GM12878 (cell line): ENCODE measurements around the gene CLSTN2. TPM values are rescaled to one million over a fixed set of nuclear protein-coding genes. Genes with fewer than 3 reads are reported as not detected.

Experiments used
- ATAC-seq: fragments of 200-7000 bp; cut with Tn5 transposase; 3 replicates; pipeline ENCODE4 v1.9.1; 2020; ENCODE audit warnings: mild to moderate bottlenecking, moderate library complexity
- BruUV-seq: library from RNA; stranded (reverse); fragments of 400-500 nt; replicated peaks from 2 replicates; lab custom pipeline; 2021; lab: Mats Ljungman, UMichigan
- CTCF ChIA-PET: fragments of 300-600 bp; sonication (Branson Sonifier 250); formaldehyde crosslinking; extraction: SDS; loops from one replicate; lab custom pipeline; 2021; ENCODE audit warnings: inconsistent platforms; lab: Yijun Ruan, JAX
- POLR2A ChIA-PET: fragments of 350-600 bp; formaldehyde crosslinking; extraction: SDS; loops from one replicate; lab custom pipeline; 2021; ENCODE audit warnings: inconsistent platforms; lab: Charles Lee
- RAD21 ChIA-PET: fragments of 300-600 bp; sonication (Branson Sonifier 250); formaldehyde crosslinking; loops from one replicate; lab custom pipeline; 2023; ENCODE audit warnings: antibody characterized with exemption; ENCODE audit not compliant: unreplicated experiment; lab: Charles Lee
- SMC1A ChIA-PET: fragments of 300-600 bp; sonication (Branson Sonifier 250); formaldehyde crosslinking; loops from one replicate; lab custom pipeline; 2023; ENCODE audit not compliant: unreplicated experiment, uncharacterized antibody; lab: Charles Lee
- DNase-seq: peaks from one replicate; pipeline ENCODE4 v3.0.0-alpha.2; 2011; ENCODE audit warnings: low read depth, low spot score
- FAIRE-seq: peaks from 3 replicates; lab custom pipeline; 2011; peaks lifted over from hg19 to GRCh38; lab: Jason Lieb, UNC
- H2AFZ ChIP-seq: 2 replicates; pipeline ENCODE4 v1.6.0; 2011; ENCODE audit warnings: low read depth, low read length, control low read depth; ENCODE audit not compliant: control insufficient read depth
- H3K27ac ChIP-seq: 2 replicates; pipeline ENCODE4 v1.5.1; 2011; ENCODE audit warnings: control low read depth; ENCODE audit not compliant: control insufficient read depth, insufficient read depth
- H3K27me3 ChIP-seq, 2 experiments: replicated peaks in 1 of 2; 2 replicates each; pipeline versions ENCODE4 v1.6.0 to v1.6.1; 2011; ENCODE audit warnings: low read length in 1 of 2; ENCODE audit not compliant: control insufficient read depth in 2 of 2, insufficient read depth in 2 of 2
- H3K36me3 ChIP-seq, 2 experiments: 2 replicates each; pipeline ENCODE4 v1.5.1; 2011; ENCODE audit warnings: low read length in 1 of 2; ENCODE audit not compliant: control insufficient read depth in 2 of 2, insufficient read depth in 2 of 2
- H3K4me1 ChIP-seq: 2 replicates; pipeline ENCODE4 v1.6.1; 2011; ENCODE audit warnings: mild to moderate bottlenecking, low read length, moderate library complexity, mixed read lengths; ENCODE audit not compliant: control insufficient read depth, insufficient read depth
- H3K4me2 ChIP-seq: 2 replicates; pipeline ENCODE4 v1.6.0; 2011; ENCODE audit warnings: control low read depth; ENCODE audit not compliant: control insufficient read depth, insufficient read depth
- H3K4me3 ChIP-seq: fragments of 200-600 bp; sonication (generic); 2 replicates; pipeline ENCODE4 v1.5.1; 2016
- H3K79me2 ChIP-seq: 2 replicates; pipeline ENCODE4 v1.6.0; 2011; ENCODE audit warnings: low read length; ENCODE audit not compliant: control insufficient read depth, insufficient read depth
- H3K9ac ChIP-seq: 2 replicates; pipeline ENCODE4 v1.8.0; 2011; ENCODE audit warnings: low read length, control low read depth, mixed read lengths; ENCODE audit not compliant: control insufficient read depth, insufficient read depth
- H3K9me3 ChIP-seq: replicated peaks from 3 replicates; pipeline ENCODE4 v1.5.1; 2011; ENCODE audit warnings: mild to moderate bottlenecking, low read length; ENCODE audit not compliant: control insufficient read depth, insufficient read depth
- H4K20me1 ChIP-seq: 2 replicates; pipeline ENCODE4 v1.6.0; 2011; ENCODE audit not compliant: control insufficient read depth, insufficient read depth
- BRCA1 ChIP-seq: IDR thresholded peaks from 2 replicates; pipeline ENCODE4 v1.6.1; 2011; ENCODE audit warnings: low read depth, low read length, improper control_type of control experiment
- CBX5 ChIP-seq: sonication (generic); IDR thresholded peaks from 2 replicates; pipeline ENCODE4 v1.6.1; 2016; ENCODE audit warnings: low read depth, moderate library complexity, mild to moderate bottlenecking, inconsistent platforms
- FOS ChIP-seq: IDR thresholded peaks from 3 replicates; pipeline ENCODE4 v1.6.1; 2011; ENCODE audit warnings: borderline replicate concordance; ENCODE audit not compliant: insufficient read length; ENCODE audit errors: extremely low read depth
- KAT2A ChIP-seq: conservative IDR thresholded peaks from 2 replicates; pipeline ENCODE4 v1.6.1; 2011; ENCODE audit warnings: low read depth, low read length; ENCODE audit not compliant: control insufficient read depth
- KDM1A ChIP-seq: fragments of 200-600 bp; sonication (generic); IDR thresholded peaks from 2 replicates; pipeline ENCODE4 v1.6.1; 2016; ENCODE audit warnings: borderline replicate concordance
- MEF2A ChIP-seq: IDR thresholded peaks from 2 replicates; pipeline ENCODE4 v1.6.1; 2011; ENCODE audit warnings: low read depth, mild to moderate bottlenecking, low read length, moderate library complexity; ENCODE audit not compliant: insufficient read depth
- MEF2B ChIP-seq: fragments of 450-650 bp; IDR thresholded peaks from 2 replicates; pipeline ENCODE4 v1.6.1; 2018; ENCODE audit warnings: mild to moderate bottlenecking, moderate library complexity; ENCODE audit not compliant: partially characterized antibody, poor library complexity, severe bottlenecking
- MTA3 ChIP-seq: IDR thresholded peaks from 2 replicates; pipeline ENCODE4 v1.6.1; 2012; ENCODE audit warnings: low read length, inconsistent platforms, borderline replicate concordance
- NFXL1 ChIP-seq: fragments of 450-650 bp; IDR thresholded peaks from 2 replicates; pipeline ENCODE4 v1.6.1; 2017; ENCODE audit warnings: antibody characterized with exemption, mild to moderate bottlenecking, borderline replicate concordance
- POLR2AphosphoS5 ChIP-seq: IDR thresholded peaks from 2 replicates; pipeline ENCODE4 v1.6.1; 2011; ENCODE audit warnings: mild to moderate bottlenecking, low read length, inconsistent platforms
- RCOR1 ChIP-seq: conservative IDR thresholded peaks from 2 replicates; pipeline ENCODE4 v1.6.1; 2012; ENCODE audit warnings: low read depth, low read length, improper control_type of control experiment
- SIX5 ChIP-seq: IDR thresholded peaks from 2 replicates; pipeline ENCODE4 v1.6.1; 2011; ENCODE audit warnings: mild to moderate bottlenecking, low read depth, low read length, moderate library complexity; ENCODE audit not compliant: severe bottlenecking
- SMARCA5 ChIP-seq: fragments of 450-650 bp; IDR thresholded peaks from 2 replicates; pipeline ENCODE4 v1.6.1; 2017; ENCODE audit warnings: mild to moderate bottlenecking
- TAF1 ChIP-seq: IDR thresholded peaks from 2 replicates; pipeline ENCODE4 v1.6.1; 2011; ENCODE audit warnings: mild to moderate bottlenecking, low read depth, low read length, borderline replicate concordance
- ZNF217 ChIP-seq: fragments of 450-650 bp; IDR thresholded peaks from 2 replicates; pipeline ENCODE4 v1.6.1; 2017; ENCODE audit warnings: antibody characterized with exemption, mild to moderate bottlenecking
- ZSCAN29 ChIP-seq: fragments of 450-650 bp; IDR thresholded peaks from 2 replicates; pipeline ENCODE4 v1.6.1; 2017; ENCODE audit warnings: mild to moderate bottlenecking, moderate library complexity
- WGBS: methylation state at CpG from one replicate; pipeline ENCODE4 v1.1.6; 2016; ENCODE audit warnings: low lambda C conversion rate; ENCODE audit not compliant: insufficient replicate concordance, insufficient coverage; ENCODE audit errors: missing lambda C conversion rate; 5-methylcytosine and 5-hydroxymethylcytosine counted together
- in situ Hi-C: fragments of 300-500 bp; cut with MboI; formaldehyde crosslinking; loops from 9 replicates; pipeline ENCODE4 v1.14.3; 2018; ENCODE audit warnings: mixed read lengths
- intact Hi-C: fragments of 100-400 bp; cut with micrococcal nuclease; formaldehyde crosslinking; loops from one replicate; pipeline ENCODE4 v1.14.2; 2022; ENCODE audit not compliant: unreplicated experiment
- polyA plus RNA-seq, 11 experiments: library from polyadenylated mRNA; depleted of rRNA in 4 of 11; unstranded in 6 of 11; stranded (reverse) in 5 of 11; fragments of >200 nt; fragmentation: Nextera tagmentation in 4 of 11; fragmentation: Illumina TruSeq in 1 of 11; extraction: Ambion mirVana in 4 of 11; extraction: Trizol in 1 of 11; gene quantifications; 1 replicate in 1 of 11; 2 replicates in 10 of 11; pipeline versions ENCODE4 v1.2.1 to v1.2.3, GENCODE V29; 2011 to 2016; ENCODE audit warnings: inconsistent platforms in 2 of 11, missing spikeins in 2 of 11, low read depth in 1 of 11
- total RNA-seq, 4 experiments: library from RNA; depleted of rRNA in 3 of 4; stranded (reverse); fragments of >200 nt in 3 of 4; fragmentation: Illumina TruSeq in 1 of 4; extraction: Trizol in 1 of 4; gene quantifications; 2 replicates each; pipeline versions ENCODE4 v1.2.1 to v1.2.3, GENCODE V29; 2013 to 2021
- TF ChIP-seq, protein P1 (sequence below): IDR thresholded peaks from 2 replicates; pipeline ENCODE4 v1.6.1; 2011; ENCODE audit warnings: borderline replicate concordance, low read depth, mild to moderate bottlenecking, moderate library complexity, low read length; ENCODE audit not compliant: insufficient read depth, poor library complexity, severe bottlenecking
- TF ChIP-seq, protein P2 (sequence below): fragments of 450-650 bp; formaldehyde crosslinking; IDR thresholded peaks from 2 replicates; pipeline ENCODE4 v1.5.0; 2022; ENCODE audit warnings: mild to moderate bottlenecking, missing genetic modification characterization
- TF ChIP-seq, protein P3 (sequence below): fragments of 450-650 bp; IDR thresholded peaks from 2 replicates; pipeline ENCODE4 v1.6.1; 2017; ENCODE audit warnings: low read depth, mild to moderate bottlenecking, moderate library complexity

Gene CLSTN2
- total and polyA plus RNA-seq, 10 of the 15 experiments (the other 5 are each of a cell fraction or from before 2014, with no cell fraction given): under 0.01 to 0.10 (median under 0.01) TPM; not detected in 5

GRCh38 chr3:140089403-140090072 is 154.6 kb downstream of the CLSTN2 start:
- Histone ChIP-seq H3K27me3 (no peaks in the 10 kb centered on the region), H3K4me1 (no peaks in the 10 kb centered on the region), H3K79me2 (no peaks in the 10 kb centered on the region), H3K4me3 (no peak overlapping the region), H3K9me3 (no peaks in the 10 kb centered on the region), H3K36me3 (no peaks in the 10 kb centered on the region), H2AFZ (no peak overlapping the region), H3K4me2 (no peak overlapping the region), H3K9ac (no peak overlapping the region), H4K20me1 (no peaks in the 10 kb centered on the region), H3K27ac (no peak overlapping the region)
- POLR2A ChIA-PET: no interaction called here
- SMC1A ChIA-PET: interaction anchor here (0.6 kb wide), 1 partner anchor 9 kb away, joined by 3 read pairs; no protein-coding TSS in a partner anchor
- 0% methylated on average over 2 of the region's 2 CpGs for WGBS
- no peak for DNase-seq
- no TSS peak for BruUV-seq
- intact Hi-C loops (no loop called here), in situ Hi-C loops (no loop called here)
- no peak for FAIRE-seq
- RAD21 ChIA-PET: no interaction called here
- CTCF ChIA-PET: interaction anchor here (0.9 kb wide), 1 partner anchor 130 kb away, joined by 3 read pairs; no protein-coding TSS in a partner anchor
- ATAC-seq: no peak
- TF ChIP-seq POLR2AphosphoS5: no peak
- TF ChIP-seq SMARCA5: no peak
- TF ChIP-seq FOS: no peak
- no peak for TF ChIP-seq ZSCAN29
- TF ChIP-seq CBX5: no peak
- TF ChIP-seq, protein P1, sequence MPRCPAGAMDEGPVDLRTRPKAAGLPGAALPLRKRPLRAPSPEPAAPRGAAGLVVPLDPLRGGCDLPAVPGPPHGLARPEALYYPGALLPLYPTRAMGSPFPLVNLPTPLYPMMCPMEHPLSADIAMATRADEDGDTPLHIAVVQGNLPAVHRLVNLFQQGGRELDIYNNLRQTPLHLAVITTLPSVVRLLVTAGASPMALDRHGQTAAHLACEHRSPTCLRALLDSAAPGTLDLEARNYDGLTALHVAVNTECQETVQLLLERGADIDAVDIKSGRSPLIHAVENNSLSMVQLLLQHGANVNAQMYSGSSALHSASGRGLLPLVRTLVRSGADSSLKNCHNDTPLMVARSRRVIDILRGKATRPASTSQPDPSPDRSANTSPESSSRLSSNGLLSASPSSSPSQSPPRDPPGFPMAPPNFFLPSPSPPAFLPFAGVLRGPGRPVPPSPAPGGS: no peak
- TF ChIP-seq, protein P2, sequence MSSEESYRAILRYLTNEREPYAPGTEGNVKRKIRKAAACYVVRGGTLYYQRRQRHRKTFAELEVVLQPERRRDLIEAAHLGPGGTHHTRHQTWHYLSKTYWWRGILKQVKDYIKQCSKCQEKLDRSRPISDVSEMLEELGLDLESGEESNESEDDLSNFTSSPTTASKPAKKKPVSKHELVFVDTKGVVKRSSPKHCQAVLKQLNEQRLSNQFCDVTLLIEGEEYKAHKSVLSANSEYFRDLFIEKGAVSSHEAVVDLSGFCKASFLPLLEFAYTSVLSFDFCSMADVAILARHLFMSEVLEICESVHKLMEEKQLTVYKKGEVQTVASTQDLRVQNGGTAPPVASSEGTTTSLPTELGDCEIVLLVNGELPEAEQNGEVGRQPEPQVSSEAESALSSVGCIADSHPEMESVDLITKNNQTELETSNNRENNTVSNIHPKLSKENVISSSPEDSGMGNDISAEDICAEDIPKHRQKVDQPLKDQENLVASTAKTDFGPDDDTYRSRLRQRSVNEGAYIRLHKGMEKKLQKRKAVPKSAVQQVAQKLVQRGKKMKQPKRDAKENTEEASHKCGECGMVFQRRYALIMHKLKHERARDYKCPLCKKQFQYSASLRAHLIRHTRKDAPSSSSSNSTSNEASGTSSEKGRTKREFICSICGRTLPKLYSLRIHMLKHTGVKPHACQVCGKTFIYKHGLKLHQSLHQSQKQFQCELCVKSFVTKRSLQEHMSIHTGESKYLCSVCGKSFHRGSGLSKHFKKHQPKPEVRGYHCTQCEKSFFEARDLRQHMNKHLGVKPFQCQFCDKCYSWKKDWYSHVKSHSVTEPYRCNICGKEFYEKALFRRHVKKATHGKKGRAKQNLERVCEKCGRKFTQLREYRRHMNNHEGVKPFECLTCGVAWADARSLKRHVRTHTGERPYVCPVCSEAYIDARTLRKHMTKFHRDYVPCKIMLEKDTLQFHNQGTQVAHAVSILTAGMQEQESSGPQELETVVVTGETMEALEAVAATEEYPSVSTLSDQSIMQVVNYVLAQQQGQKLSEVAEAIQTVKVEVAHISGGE (CRISPR knock-in tag): no peak
- no peak for TF ChIP-seq MEF2B
- no peak for TF ChIP-seq BRCA1
- TF ChIP-seq SIX5: no peak
- TF ChIP-seq RCOR1: no peak
- TF ChIP-seq NFXL1: no peak
- no peak for TF ChIP-seq KDM1A
- TF ChIP-seq ZNF217: no peak
- TF ChIP-seq, protein P3, sequence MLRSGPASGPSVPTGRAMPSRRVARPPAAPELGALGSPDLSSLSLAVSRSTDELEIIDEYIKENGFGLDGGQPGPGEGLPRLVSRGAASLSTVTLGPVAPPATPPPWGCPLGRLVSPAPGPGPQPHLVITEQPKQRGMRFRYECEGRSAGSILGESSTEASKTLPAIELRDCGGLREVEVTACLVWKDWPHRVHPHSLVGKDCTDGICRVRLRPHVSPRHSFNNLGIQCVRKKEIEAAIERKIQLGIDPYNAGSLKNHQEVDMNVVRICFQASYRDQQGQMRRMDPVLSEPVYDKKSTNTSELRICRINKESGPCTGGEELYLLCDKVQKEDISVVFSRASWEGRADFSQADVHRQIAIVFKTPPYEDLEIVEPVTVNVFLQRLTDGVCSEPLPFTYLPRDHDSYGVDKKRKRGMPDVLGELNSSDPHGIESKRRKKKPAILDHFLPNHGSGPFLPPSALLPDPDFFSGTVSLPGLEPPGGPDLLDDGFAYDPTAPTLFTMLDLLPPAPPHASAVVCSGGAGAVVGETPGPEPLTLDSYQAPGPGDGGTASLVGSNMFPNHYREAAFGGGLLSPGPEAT: no peak
- no peak for TF ChIP-seq TAF1
- TF ChIP-seq MTA3: no peak
- no peak for TF ChIP-seq KAT2A
- no peak for TF ChIP-seq MEF2A
